Panc1 (cell line): ENCODE measurements around the gene HMGCLL1.

Experiments
- CTCF ChIP-seq: fragments of 450-650 bp; IDR thresholded peaks from 2 replicates; pipeline ENCODE4 v1.5.1; 2017; ENCODE audit warnings: mild to moderate bottlenecking
- POLR2AphosphoS5 ChIP-seq: IDR thresholded peaks from 2 replicates; pipeline ENCODE4 v1.6.1; 2012; ENCODE audit warnings: mild to moderate bottlenecking, low read depth, low read length, moderate library complexity
- REST ChIP-seq, 2 experiments: IDR thresholded peaks; 2 replicates each; pipeline ENCODE4 v1.6.1; 2011 to 2012; ENCODE audit warnings: low read depth in 2 of 2, control low read depth in 1 of 2, low read length in 1 of 2, mild to moderate bottlenecking in 1 of 2, moderate library complexity in 1 of 2; ENCODE audit not compliant: insufficient read depth in 1 of 2
- TCF7L2 ChIP-seq: IDR thresholded peaks from 2 replicates; pipeline ENCODE4 v1.6.1; 2011; ENCODE audit warnings: mild to moderate bottlenecking, low read depth, low read length, inconsistent platforms

GRCh38 chr6:55445648-55446204, 133.3 kb downstream of the HMGCLL1 start:
- TF ChIP-seq CTCF (peak; percentile 72; the same call in 1 of the 2 replicates), TCF7L2 (no peak), REST (IDR thresholded peaks at IDR 0.05; ENCODE audit: insufficient read depth in 1 of 2, low read depth in 2 of 2, low read length in 1 of 2) (no peak), POLR2AphosphoS5 (no peak)
